ENCODE data around the gene GARS1.

GRCh38 chr7:30659312-30659711 is 64.6 kb downstream of the GARS1 start:
- TF ChIP-seq EZH2 (IDR thresholded peaks at IDR 0.05; ENCODE audit: insufficient read depth, poor library complexity, severe bottlenecking) (no peak), EZH2phosphoT487 (IDR thresholded peaks at IDR 0.05; ENCODE audit: insufficient read depth, low read depth) (no peak)
